Measurements from ENCODE around the gene GID8. TPM values are rescaled to one million over a fixed set of nuclear protein-coding genes. Genes with fewer than 3 reads are reported as not detected.
A peak's percentile ranks its signal among the peaks of the same experiment; 100 is the strongest.

Gene GID8
- total and polyA plus RNA-seq, 4 donors, result 10.2 to 23.6 (median 14.6) TPM

- DNase-seq (ENCODE audit: low spot score), result no peak
- Histone ChIP-seq H3K27ac (ENCODE audit: low read depth in 1 of 2, low read length in 2 of 2) (no peak overlapping the region), H3K27me3 (ENCODE audit: control insufficient read depth in 4 of 4, insufficient read depth in 4 of 4, low read length in 3 of 4) (no peaks in the 10 kb centered on the region), H3K4me3 (ENCODE audit: low read depth in 1 of 3, low read length in 3 of 3) (no peak overlapping the region), H3K36me3 (ENCODE audit: control insufficient read depth in 4 of 4, insufficient read depth in 3 of 4, low read depth in 1 of 4, low read length in 3 of 4) (peaks cover 6 to 40% (median 24%) of the 10 kb centered on the region in 4 donors), H3K9ac (ENCODE audit: low read depth in 1 of 2, low read length in 2 of 2) (no peak overlapping the region), H3K9me3 (ENCODE audit: control insufficient read depth in 4 of 4, low read length in 3 of 4) (no peaks in the 10 kb centered on the region), H3K4me1 (ENCODE audit: control insufficient read depth in 4 of 4, insufficient read depth in 4 of 4, low read length in 3 of 4) (peaks cover 5 to 21% (median 13%) of the 10 kb centered on the region in 4 donors)
- 40% methylated on average over 16 of the region's 16 CpGs for WGBS
- TF ChIP-seq CTCF (IDR thresholded peaks at IDR 0.05; ENCODE audit: low read depth, low read length, missing input control) (no peak), NR2F2 (IDR thresholded peaks at IDR 0.05) (no peak), ZBTB33 (IDR thresholded peaks at IDR 0.05) (no peak), HNF4A (conservative IDR thresholded peaks at IDR 0.05) (no peak), ATF3 (IDR thresholded peaks at IDR 0.05) (no peak), FOXA1 (IDR thresholded peaks at IDR 0.05) (no peak), RAD21 (IDR thresholded peaks at IDR 0.05) (no peak), MAX (IDR thresholded peaks at IDR 0.05) (no peak), GABPA (IDR thresholded peaks at IDR 0.05 in 1 of 2, conservative IDR thresholded peaks at IDR 0.05 in 1 of 2) (no peak)
These were observed 38.8 kb upstream of the GID8 start for GRCh38 chr20:62898970-62899632.

- Histone ChIP-seq H3K27ac (ENCODE audit: low read depth in 1 of 2, low read length in 2 of 2) (no peak overlapping the region), H3K36me3 (ENCODE audit: control insufficient read depth in 4 of 4, insufficient read depth in 3 of 4, low read depth in 1 of 4, low read length in 3 of 4) (peaks cover 6 to 38% (median 22%) of the 10 kb centered on the region in 4 donors), H3K4me1 (ENCODE audit: control insufficient read depth in 4 of 4, insufficient read depth in 4 of 4, low read length in 3 of 4) (peaks cover 5 to 21% (median 13%) of the 10 kb centered on the region in 4 donors), H3K9me3 (ENCODE audit: control insufficient read depth in 4 of 4, low read length in 3 of 4) (no peaks in the 10 kb centered on the region), H3K9ac (ENCODE audit: low read depth in 1 of 2, low read length in 2 of 2) (no peak overlapping the region), H3K27me3 (ENCODE audit: control insufficient read depth in 4 of 4, insufficient read depth in 4 of 4, low read length in 3 of 4) (no peaks in the 10 kb centered on the region), H3K4me3 (ENCODE audit: low read depth in 1 of 3, low read length in 3 of 3) (no peak overlapping the region)
- 4% methylated on average over 6 of the region's 6 CpGs for WGBS
- DNase-seq (ENCODE audit: low spot score), result no peak
- TF ChIP-seq EGR1 (IDR thresholded peaks at IDR 0.05; ENCODE audit: low read depth in 2 of 2) (no peak), NR2F2 (IDR thresholded peaks at IDR 0.05) (no peak), JUND (IDR thresholded peaks at IDR 0.05) (no peak), GABPA (IDR thresholded peaks at IDR 0.05 in 1 of 2, conservative IDR thresholded peaks at IDR 0.05 in 1 of 2) (no peak), REST (IDR thresholded peaks at IDR 0.05) (no peak), FOXA2 (IDR thresholded peaks at IDR 0.05) (no peak), RXRA (IDR thresholded peaks at IDR 0.05) (no peak), ZBTB33 (IDR thresholded peaks at IDR 0.05) (no peak), HNF4G (IDR thresholded peaks at IDR 0.05) (no peak), MAX (IDR thresholded peaks at IDR 0.05) (no peak), TAF1 (conservative IDR thresholded peaks at IDR 0.05) (no peak), ATF3 (IDR thresholded peaks at IDR 0.05) (no peak), FOXA1 (IDR thresholded peaks at IDR 0.05) (no peak), CTCF (IDR thresholded peaks at IDR 0.05; ENCODE audit: low read depth, low read length, missing input control) (peak; percentile 18), HNF4A (conservative IDR thresholded peaks at IDR 0.05) (no peak), RAD21 (IDR thresholded peaks at IDR 0.05) (peak in 1 of 2 donors; percentile 47)
These were observed 38.3 kb upstream of the GID8 start for GRCh38 chr20:62899633-62900051.

Measured in liver (tissue), 9 donors.